ENCODE results near the gene FAM83F. TPM values are rescaled to one million over a fixed set of nuclear protein-coding genes. Genes with fewer than 3 reads are reported as not detected.

FAM83F gene
- total and polyA plus RNA-seq, 10 of the 15 experiments (the other 5 are each of a cell fraction or from before 2014, with no cell fraction given) = 0.01 to 0.05 (median 0.01) TPM; not detected in 7

DNA sequence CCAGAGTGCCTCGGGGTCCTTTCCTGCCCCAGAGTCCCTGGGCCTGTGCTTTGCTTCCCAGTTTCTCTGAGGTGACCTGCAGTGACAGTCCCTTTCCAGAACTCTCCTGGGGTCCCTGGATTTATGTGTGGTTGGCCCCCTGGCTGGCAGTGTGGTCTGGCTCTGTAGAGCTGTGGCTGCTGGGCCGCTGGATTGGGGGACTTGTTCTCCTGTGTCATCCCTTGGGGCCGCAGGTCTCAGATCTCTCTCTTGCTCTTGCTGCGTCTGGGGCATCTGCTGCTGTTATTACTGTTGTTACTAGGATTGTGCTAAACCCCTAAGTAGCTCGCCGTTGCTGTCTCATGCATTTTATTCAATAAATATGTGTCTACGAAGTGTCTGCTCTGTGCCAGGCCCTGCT is 31.9 kb downstream of the FAM83F start:
- no peak for DNase-seq (ENCODE audit: low read depth, low spot score)
- SMC1A ChIA-PET (ENCODE audit: uncharacterized antibody, unreplicated experiment) = interaction anchor here (1.0 to 3.5 kb wide), 2 partner anchors 9 to 321 kb away, joined by 3 to 12 read pairs; no protein-coding TSS in a partner anchor
- H3K4me3 ChIP-seq = no peak overlapping the region
- WGBS (ENCODE audit: insufficient coverage, insufficient replicate concordance, low lambda C conversion rate, missing lambda C conversion rate) = 29% methylated on average over 7 of the region's 7 CpGs
- H3K4me1 ChIP-seq (ENCODE audit: control insufficient read depth, insufficient read depth, low read length) = no peaks in the 10 kb centered on the region
- H2AFZ ChIP-seq (ENCODE audit: control insufficient read depth, low read depth, low read length) = no peak overlapping the region
- H4K20me1 ChIP-seq (ENCODE audit: control insufficient read depth, insufficient read depth) = no peaks in the 10 kb centered on the region
- H3K79me2 ChIP-seq (ENCODE audit: control insufficient read depth, insufficient read depth, low read length) = no peaks in the 10 kb centered on the region
- TF ChIP-seq RAD21 (IDR thresholded peaks at IDR 0.05; ENCODE audit: insufficient read depth, low read depth, low read length) (no peak), SMC3 (IDR thresholded peaks at IDR 0.05; ENCODE audit: borderline replicate concordance, low read length) (no peak), ZBED1 (IDR thresholded peaks at IDR 0.05; ENCODE audit: borderline replicate concordance) (no peak), MYC (IDR thresholded peaks at IDR 0.05; ENCODE audit: insufficient read depth, insufficient read length, insufficient replicate concordance, low read length, severe bottlenecking) (no peak), TCF12 (IDR thresholded peaks at IDR 0.05; ENCODE audit: low read depth, low read length) (no peak), PAX5 (IDR thresholded peaks at IDR 0.05; ENCODE audit: borderline replicate concordance, low read depth, low read length) (no peak), LARP7 (IDR thresholded peaks at IDR 0.05) (no peak), ESRRA (IDR thresholded peaks at IDR 0.05; ENCODE audit: low read length) (no peak), SUPT20H (IDR thresholded peaks at IDR 0.05; ENCODE audit: borderline replicate concordance, control insufficient read depth, low read depth, low read length) (no peak), RCOR1 (conservative IDR thresholded peaks at IDR 0.05; ENCODE audit: low read depth, low read length) (no peak)
- TF ChIP-seq, protein P1, sequence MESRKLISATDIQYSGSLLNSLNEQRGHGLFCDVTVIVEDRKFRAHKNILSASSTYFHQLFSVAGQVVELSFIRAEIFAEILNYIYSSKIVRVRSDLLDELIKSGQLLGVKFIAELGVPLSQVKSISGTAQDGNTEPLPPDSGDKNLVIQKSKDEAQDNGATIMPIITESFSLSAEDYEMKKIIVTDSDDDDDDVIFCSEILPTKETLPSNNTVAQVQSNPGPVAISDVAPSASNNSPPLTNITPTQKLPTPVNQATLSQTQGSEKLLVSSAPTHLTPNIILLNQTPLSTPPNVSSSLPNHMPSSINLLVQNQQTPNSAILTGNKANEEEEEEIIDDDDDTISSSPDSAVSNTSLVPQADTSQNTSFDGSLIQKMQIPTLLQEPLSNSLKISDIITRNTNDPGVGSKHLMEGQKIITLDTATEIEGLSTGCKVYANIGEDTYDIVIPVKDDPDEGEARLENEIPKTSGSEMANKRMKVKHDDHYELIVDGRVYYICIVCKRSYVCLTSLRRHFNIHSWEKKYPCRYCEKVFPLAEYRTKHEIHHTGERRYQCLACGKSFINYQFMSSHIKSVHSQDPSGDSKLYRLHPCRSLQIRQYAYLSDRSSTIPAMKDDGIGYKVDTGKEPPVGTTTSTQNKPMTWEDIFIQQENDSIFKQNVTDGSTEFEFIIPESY (IDR thresholded peaks at IDR 0.05) = no peak
- CTCF ChIA-PET = interaction anchor here (0.7 to 2.8 kb wide), 5 partner anchors 10 to 530 kb away, joined by 3 to 20 read pairs (median 3); no protein-coding TSS in a partner anchor
- no peaks in the 10 kb centered on the region for H3K36me3 ChIP-seq (ENCODE audit: control insufficient read depth in 2 of 2, insufficient read depth in 2 of 2, low read length in 1 of 2)
- intact Hi-C loops (cut with micrococcal nuclease; ENCODE audit: unreplicated experiment) (loop anchor here (10.0 kb wide), 1 partner anchor 92 kb away; no protein-coding TSS in a partner anchor), in situ Hi-C loops (cut with MboI) (loop anchor here (5.0 kb wide), 1 partner anchor 484 kb away; no protein-coding TSS in a partner anchor)
- no peak for FAIRE-seq
- RAD21 ChIA-PET (ENCODE audit: unreplicated experiment) = interaction anchor here (0.7 to 1.2 kb wide), 2 partner anchors 404 to 483 kb away, joined by 3 to 4 read pairs; no protein-coding TSS in a partner anchor
- no TSS peak for BruUV-seq (replicated peaks)
- H3K27me3 ChIP-seq (replicated peaks in 1 of 2; ENCODE audit: control insufficient read depth in 2 of 2, insufficient read depth in 2 of 2, low read length in 1 of 2) = peaks cover 0 to 1% of the 10 kb centered on the region in 2 experiments; a peak in 2 of 4 replicates
- no peaks in the 10 kb centered on the region for H3K9me3 ChIP-seq (replicated peaks; ENCODE audit: control insufficient read depth, insufficient read depth, low read length)
- H3K27ac ChIP-seq (ENCODE audit: control insufficient read depth, insufficient read depth) = no peak overlapping the region
- no peak overlapping the region for H3K9ac ChIP-seq (ENCODE audit: control insufficient read depth, insufficient read depth, low read length)
- POLR2A ChIA-PET = no interaction called here
- no peak for ATAC-seq
- no peak overlapping the region for H3K4me2 ChIP-seq (ENCODE audit: control insufficient read depth, insufficient read depth)

Measured in GM12878 (cell line).